Ectodermal cell (in vitro differentiated cells): ENCODE results near the gene NTM.

Experiments
- H3K27ac ChIP-seq: 2 replicates; pipeline ENCODE4 v1.7.0; 2013; ENCODE audit warnings: mild to moderate bottlenecking, low read depth, low read length; ENCODE audit not compliant: insufficient read depth, poor library complexity, severe bottlenecking
- H3K27me3 ChIP-seq: 2 replicates; pipeline ENCODE4 v1.7.0; 2013; ENCODE audit warnings: mild to moderate bottlenecking, low read length; ENCODE audit not compliant: insufficient read depth, control insufficient read depth, poor library complexity, severe bottlenecking
- H3K36me3 ChIP-seq: one replicate; pipeline ENCODE4 v1.7.0; 2013; ENCODE audit warnings: low read length; ENCODE audit not compliant: control insufficient read depth, insufficient read depth
- H3K4me1 ChIP-seq: one replicate; pipeline ENCODE4 v1.7.0; 2013; ENCODE audit warnings: low read length; ENCODE audit not compliant: control insufficient read depth, insufficient read depth
- H3K4me3 ChIP-seq: 2 replicates; pipeline ENCODE4 v1.7.0; 2013; ENCODE audit warnings: low read depth, low read length, control low read depth; ENCODE audit not compliant: insufficient read depth
- H3K9me3 ChIP-seq: 2 replicates; pipeline ENCODE4 v1.7.0; 2013; ENCODE audit warnings: mild to moderate bottlenecking, low read length, moderate library complexity; ENCODE audit not compliant: control insufficient read depth
- WGBS, 2 experiments: methylation state at CpG; one replicate each; pipeline ENCODE4 v1.1.7; 2013; ENCODE audit warnings: missing lambda C conversion rate in 2 of 2; 5-methylcytosine and 5-hydroxymethylcytosine counted together

The NTM gene

DNA sequence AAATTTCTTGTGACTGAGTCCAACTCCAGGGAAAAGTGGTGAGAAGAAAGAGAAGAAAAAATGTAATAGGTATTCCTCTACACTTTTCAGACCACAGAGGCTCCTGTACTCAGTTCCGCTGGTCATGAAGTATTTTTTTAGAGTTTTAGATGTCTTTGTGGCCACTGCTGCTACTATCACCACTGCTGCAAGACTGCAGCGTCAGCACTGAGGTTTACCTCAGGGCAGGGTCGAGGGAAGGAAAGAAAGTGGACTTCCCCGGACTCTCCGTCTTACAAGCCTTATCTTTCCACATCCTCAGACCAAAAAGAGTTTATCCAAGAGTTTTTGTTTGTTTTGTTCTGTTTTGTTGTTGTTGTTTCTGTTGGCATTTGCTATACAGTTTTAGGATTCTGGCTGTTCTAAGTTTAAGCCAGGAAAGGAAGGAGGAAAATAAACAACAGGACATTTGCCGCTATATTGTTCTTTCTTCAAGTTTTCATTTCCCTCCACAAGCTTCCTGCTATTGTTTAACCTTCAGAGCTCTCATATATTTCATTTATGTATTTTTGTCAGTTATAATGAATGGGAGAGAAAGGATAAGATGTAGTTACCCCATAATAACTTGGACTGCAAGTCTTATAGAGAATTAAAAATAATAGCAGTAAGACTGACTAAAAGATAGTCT is 919.3 kb downstream of the NTM start:
- H3K4me3 ChIP-seq = no peak overlapping the region
- H3K27ac ChIP-seq = no peak overlapping the region
- WGBS, 2 experiments = 82 to 88% methylated on average over 2 to 5 of the region's 6 CpGs
- no peaks in the 10 kb centered on the region for H3K36me3 ChIP-seq
- no peaks in the 10 kb centered on the region for H3K27me3 ChIP-seq
- no peaks in the 10 kb centered on the region for H3K4me1 ChIP-seq
- no peaks in the 10 kb centered on the region for H3K9me3 ChIP-seq

DNA sequence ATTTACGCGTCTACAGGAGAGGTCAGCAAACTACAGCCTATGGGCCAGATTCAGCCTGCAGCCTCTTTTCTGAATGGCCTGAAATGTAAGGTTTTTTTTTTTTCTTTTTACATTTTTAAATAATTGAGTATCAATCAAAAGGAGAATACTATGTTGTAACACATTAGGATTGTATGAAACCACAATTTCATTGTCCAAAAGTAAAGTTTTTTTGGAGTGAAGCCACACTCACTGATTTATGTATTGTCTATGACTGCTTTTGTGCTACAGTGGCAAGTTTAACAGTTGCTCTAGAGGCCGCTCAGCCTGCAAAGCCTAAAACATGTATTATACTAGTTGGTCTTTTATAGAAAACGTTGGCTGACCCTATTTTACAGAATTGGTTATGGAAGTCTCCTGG is 923.2 kb downstream of the NTM start:
- H3K4me1 ChIP-seq = no peaks in the 10 kb centered on the region
- 89 to 93% methylated on average over 4 of the region's 4 CpGs for WGBS, 2 experiments
- H3K9me3 ChIP-seq = no peaks in the 10 kb centered on the region
- H3K36me3 ChIP-seq = no peaks in the 10 kb centered on the region
- no peak overlapping the region for H3K4me3 ChIP-seq
- H3K27ac ChIP-seq = no peak overlapping the region
- H3K27me3 ChIP-seq = no peaks in the 10 kb centered on the region

DNA sequence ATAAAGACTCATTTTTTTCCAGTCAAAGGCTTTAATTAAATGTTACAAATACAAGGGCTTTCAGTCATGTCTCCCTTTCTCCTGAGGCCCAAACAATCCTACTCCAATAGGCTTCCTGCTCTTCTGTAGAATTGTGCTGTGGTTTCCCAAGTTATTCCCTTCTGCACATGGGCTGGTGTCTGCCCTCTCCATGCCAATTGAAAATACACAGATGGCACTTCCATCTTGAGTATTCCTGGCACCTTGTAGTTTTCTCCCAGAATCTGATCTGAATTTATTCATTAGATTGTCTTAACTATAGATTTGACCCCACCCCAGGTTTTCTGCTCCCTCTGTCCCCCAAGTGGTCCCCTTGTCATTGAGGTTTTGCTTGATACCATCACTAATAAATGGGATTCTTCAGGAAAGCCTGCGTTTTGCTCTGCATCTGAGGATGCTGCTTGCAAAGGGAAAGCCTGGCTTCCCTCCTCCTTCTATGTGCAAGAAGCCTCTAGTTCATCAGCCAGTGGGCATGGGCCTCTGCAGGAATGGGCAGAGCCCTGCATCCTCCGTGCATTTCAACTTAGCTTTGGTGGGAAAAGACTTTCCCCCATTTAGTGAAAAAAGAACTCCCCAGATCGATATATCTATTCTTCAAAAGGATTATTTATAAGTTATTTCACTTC is 926.7 kb downstream of the NTM start:
- no peak overlapping the region for H3K27ac ChIP-seq
- WGBS, 2 experiments = 93 to 97% methylated on average over 3 of the region's 3 CpGs
- no peaks in the 10 kb centered on the region for H3K4me1 ChIP-seq
- H3K9me3 ChIP-seq = no peaks in the 10 kb centered on the region
- H3K36me3 ChIP-seq = no peaks in the 10 kb centered on the region
- H3K4me3 ChIP-seq = no peak overlapping the region
- H3K27me3 ChIP-seq = no peaks in the 10 kb centered on the region

- no peak overlapping the region for H3K27ac ChIP-seq
- no peaks in the 10 kb centered on the region for H3K9me3 ChIP-seq
- no peak overlapping the region for H3K4me3 ChIP-seq
- WGBS, 2 experiments = 91 to 94% methylated on average over 3 of the region's 4 CpGs
- no peaks in the 10 kb centered on the region for H3K4me1 ChIP-seq
- H3K36me3 ChIP-seq = no peaks in the 10 kb centered on the region
- H3K27me3 ChIP-seq = no peaks in the 10 kb centered on the region
Observed at GRCh38 chr11:132298357-132298756, 927.9 kb downstream of the NTM start.

DNA sequence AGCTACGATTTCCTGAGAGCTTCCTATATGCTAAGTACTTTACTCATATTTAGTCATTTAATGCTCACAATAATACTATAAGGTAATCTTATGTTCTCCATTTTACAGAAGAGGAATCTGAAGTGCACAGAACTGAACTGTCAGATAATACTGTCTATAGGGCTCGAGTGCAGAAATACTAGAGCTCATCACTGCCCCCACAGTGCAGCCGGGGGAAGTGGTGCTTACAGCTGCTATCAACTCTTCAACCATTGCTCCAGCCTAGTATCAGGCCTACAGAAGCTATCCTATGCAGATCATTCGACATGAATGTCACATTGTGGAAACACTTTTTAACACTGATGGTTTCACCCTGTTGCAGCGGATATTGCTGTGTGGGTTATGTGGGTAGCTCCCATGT is 929.9 kb downstream of the NTM start:
- no peaks in the 10 kb centered on the region for H3K36me3 ChIP-seq
- no peak overlapping the region for H3K4me3 ChIP-seq
- 67 to 71% methylated on average over 4 of the region's 5 CpGs for WGBS, 2 experiments
- no peaks in the 10 kb centered on the region for H3K27me3 ChIP-seq
- H3K27ac ChIP-seq = no peak overlapping the region
- H3K9me3 ChIP-seq = no peaks in the 10 kb centered on the region
- H3K4me1 ChIP-seq = no peaks in the 10 kb centered on the region

DNA sequence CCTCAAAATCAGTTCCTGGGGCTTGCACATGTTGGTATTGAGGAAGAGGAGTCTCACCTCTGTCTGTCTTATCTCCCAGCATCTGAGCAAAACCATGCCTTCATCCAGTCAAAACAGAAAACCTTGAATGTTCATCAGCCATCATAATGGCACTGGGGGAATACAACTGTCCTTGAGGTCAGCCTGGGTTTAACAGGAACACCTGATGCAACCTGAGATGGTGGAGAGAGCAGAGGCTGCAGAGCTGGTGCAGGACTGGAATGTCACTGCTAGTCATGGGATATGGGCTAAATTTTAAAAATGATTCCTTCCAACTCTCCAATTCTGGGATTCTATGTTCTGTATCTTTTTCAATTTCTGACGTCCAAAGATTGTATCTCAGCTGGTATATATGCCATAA is 931.0 kb downstream of the NTM start:
- Histone ChIP-seq H3K27me3 (no peaks in the 10 kb centered on the region), H3K27ac (no peak overlapping the region), H3K4me3 (no peak overlapping the region), H3K4me1 (no peaks in the 10 kb centered on the region), H3K36me3 (no peaks in the 10 kb centered on the region), H3K9me3 (no peaks in the 10 kb centered on the region)
- WGBS, 2 experiments = 87% methylated on average over 1 of the region's 1 CpG; no CpG with 5 or more reads in 1 of the 2 experiments

DNA sequence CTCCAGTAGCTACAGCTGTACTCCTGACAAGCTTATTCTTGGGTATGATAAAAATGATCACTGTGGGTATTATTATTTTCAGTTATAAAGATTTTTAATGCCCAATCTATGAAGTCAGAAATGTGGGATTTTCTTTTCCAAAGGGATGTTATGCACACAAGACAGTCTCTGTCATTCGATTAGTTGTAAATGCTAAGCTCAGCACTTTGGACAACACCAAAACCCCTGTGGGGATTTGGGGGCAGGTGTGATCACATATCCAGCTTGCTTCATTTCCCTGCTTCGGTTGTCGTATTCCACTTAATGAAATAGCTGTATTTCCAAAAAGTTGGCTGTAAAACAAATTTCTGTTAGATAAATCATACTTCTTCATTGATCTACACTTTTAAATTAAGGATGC is 931.5 kb downstream of the NTM start:
- Histone ChIP-seq H3K27ac (no peak overlapping the region), H3K4me3 (no peak overlapping the region), H3K9me3 (no peaks in the 10 kb centered on the region), H3K36me3 (no peaks in the 10 kb centered on the region), H3K4me1 (no peaks in the 10 kb centered on the region), H3K27me3 (no peaks in the 10 kb centered on the region)
- WGBS, 2 experiments = 98 to 100% methylated on average over 1 to 3 of the region's 3 CpGs

DNA sequence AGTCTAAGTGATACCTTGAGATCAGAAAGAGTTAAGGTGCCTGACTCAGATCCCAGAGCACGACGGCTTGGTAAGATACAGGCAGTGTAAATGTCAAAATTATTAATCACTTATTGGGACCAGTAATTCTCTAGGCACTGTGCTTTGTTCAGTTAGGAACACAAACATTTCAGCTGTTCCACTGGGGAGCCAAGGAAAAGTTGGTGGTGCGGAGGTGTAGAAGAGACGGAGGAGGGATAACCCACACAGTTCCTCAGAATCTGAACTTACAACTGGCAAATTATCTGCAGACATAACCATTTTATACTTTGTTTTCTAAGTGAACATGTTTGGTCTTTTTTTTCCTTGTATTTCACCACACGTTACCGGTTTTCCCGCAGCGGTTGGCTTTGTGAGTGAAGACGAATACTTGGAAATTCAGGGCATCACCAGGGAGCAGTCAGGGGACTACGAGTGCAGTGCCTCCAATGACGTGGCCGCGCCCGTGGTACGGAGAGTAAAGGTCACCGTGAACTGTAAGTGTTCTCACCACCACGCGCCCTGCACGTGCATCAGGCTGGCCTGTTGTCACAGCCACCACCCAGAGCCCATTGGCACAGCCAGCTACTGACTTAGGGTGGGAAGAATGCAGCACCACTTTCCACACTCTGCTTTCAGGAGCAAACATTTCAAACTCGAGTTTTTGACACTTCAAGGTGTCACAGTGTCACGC is 937.0 kb downstream of the NTM start:
- Histone ChIP-seq H3K27me3 (no peaks in the 10 kb centered on the region), H3K4me3 (no peak overlapping the region), H3K4me1 (peaks cover 9% of the 10 kb centered on the region), H3K27ac (no peak overlapping the region), H3K36me3 (no peaks in the 10 kb centered on the region), H3K9me3 (no peaks in the 10 kb centered on the region)
- 91 to 94% methylated on average over 21 of the region's 21 CpGs for WGBS, 2 experiments

DNA sequence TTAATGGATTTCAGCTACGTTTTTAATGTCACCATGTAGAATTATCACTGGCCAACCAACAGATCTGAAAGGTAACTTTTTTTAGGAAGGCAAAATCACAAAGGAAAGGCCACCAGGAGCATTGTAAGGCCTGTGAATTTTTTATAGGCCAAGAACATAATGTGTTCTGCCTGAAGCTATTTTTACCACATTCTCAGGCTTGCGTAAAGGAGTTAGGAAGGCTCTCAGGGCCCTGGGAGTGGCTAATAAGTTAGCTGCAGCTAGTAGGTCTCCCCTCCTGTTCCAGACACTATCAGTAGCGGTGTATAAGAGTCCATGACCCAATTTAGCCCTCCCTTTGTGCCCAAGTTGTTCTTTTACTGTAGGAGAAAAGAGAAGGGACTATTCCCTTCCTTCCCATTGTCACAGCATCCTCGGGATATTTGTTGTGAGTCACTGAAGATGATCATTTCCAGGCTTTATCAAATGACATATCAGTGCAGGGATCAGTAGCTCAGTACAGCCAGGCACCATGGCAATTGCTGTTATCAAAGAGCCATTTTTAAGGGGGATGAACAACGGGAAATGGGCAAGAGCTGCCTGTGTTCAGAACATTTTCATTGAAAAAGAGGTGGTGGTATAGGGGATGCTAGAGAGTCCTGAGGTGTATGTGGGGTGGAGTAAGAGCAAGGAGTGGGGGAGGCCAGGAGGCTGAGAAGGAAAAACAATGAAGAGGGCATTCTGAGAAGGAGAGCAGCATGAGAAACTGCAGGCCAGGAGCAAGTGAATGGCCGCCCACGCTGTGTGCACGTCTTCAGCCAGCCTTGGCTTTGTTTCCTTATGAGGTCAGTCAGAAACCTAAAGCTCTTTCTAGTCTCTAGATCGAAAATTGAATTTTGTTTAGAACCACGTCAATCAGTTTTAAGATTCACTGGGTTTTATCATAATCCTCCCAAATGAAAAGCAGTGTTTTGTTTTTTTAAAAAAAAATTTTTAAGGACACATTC is 940.3 kb downstream of the NTM start:
- Histone ChIP-seq H3K27ac (no peak overlapping the region), H3K4me3 (no peak overlapping the region), H3K4me1 (peaks cover 9% of the 10 kb centered on the region), H3K27me3 (no peaks in the 10 kb centered on the region), H3K36me3 (no peaks in the 10 kb centered on the region), H3K9me3 (no peaks in the 10 kb centered on the region)
- 85 to 86% methylated on average over 10 of the region's 10 CpGs for WGBS, 2 experiments
